HEK293T (cell line): ENCODE data around the gene KCND2.

Experiments used
- CTCF ChIA-PET: fragments of 350-600 bp; formaldehyde crosslinking; extraction: SDS; loops from one replicate; lab custom pipeline; 2021; ENCODE audit warnings: antibody characterized with exemption, inconsistent platforms; lab: Yijun Ruan, JAX
- POLR2A ChIA-PET: fragments of 350-600 bp; formaldehyde crosslinking; extraction: SDS; loops from one replicate; lab custom pipeline; 2020; ENCODE audit warnings: antibody characterized with exemption, inconsistent platforms; lab: Yijun Ruan, JAX
- DNase-seq: peaks from one replicate; pipeline ENCODE4 v3.0.0; 2012; ENCODE audit warnings: mixed read lengths; ENCODE audit errors: extremely low spot score
- ARNT ChIP-seq: fragments of 450-650 bp; IDR thresholded peaks from 2 replicates; pipeline ENCODE4 v1.6.1; 2017; ENCODE audit warnings: mild to moderate bottlenecking
- BHLHE40 ChIP-seq: fragments of 450-650 bp; IDR thresholded peaks from 2 replicates; pipeline ENCODE4 v1.6.1; 2016; ENCODE audit warnings: mild to moderate bottlenecking, moderate library complexity, borderline replicate concordance
- CTBP1 ChIP-seq: fragments of 450-650 bp; IDR thresholded peaks from 2 replicates; pipeline ENCODE4 v1.6.1; 2016; ENCODE audit warnings: borderline replicate concordance
- ELF4 ChIP-seq: fragments of 450-650 bp; IDR thresholded peaks from 2 replicates; pipeline ENCODE4 v1.6.1; 2017; ENCODE audit warnings: antibody characterized with exemption
- FOXA1 ChIP-seq: fragments of 450-650 bp; IDR thresholded peaks from 2 replicates; pipeline ENCODE4 v1.6.1; 2016; ENCODE audit warnings: mild to moderate bottlenecking
- FOXK2 ChIP-seq: fragments of 450-650 bp; IDR thresholded peaks from 2 replicates; pipeline ENCODE4 v1.6.1; 2016; ENCODE audit warnings: mild to moderate bottlenecking
- FOXM1 ChIP-seq: fragments of 450-650 bp; IDR thresholded peaks from 2 replicates; pipeline ENCODE4 v1.6.1; 2017; ENCODE audit warnings: mild to moderate bottlenecking, borderline replicate concordance
- HDGF ChIP-seq: fragments of 450-650 bp; IDR thresholded peaks from 2 replicates; pipeline ENCODE4 v1.6.1; 2017; ENCODE audit warnings: antibody characterized with exemption, borderline replicate concordance
- L3MBTL2 ChIP-seq: fragments of 450-650 bp; conservative IDR thresholded peaks from 2 replicates; pipeline ENCODE4 v1.6.1; 2016; ENCODE audit warnings: mild to moderate bottlenecking
- LEF1 ChIP-seq: fragments of 450-650 bp; IDR thresholded peaks from 2 replicates; pipeline ENCODE4 v1.6.1; 2017; ENCODE audit warnings: mild to moderate bottlenecking, borderline replicate concordance
- NFRKB ChIP-seq: fragments of 450-650 bp; IDR thresholded peaks from 2 replicates; pipeline ENCODE4 v1.6.1; 2016; ENCODE audit warnings: mild to moderate bottlenecking, moderate library complexity
- SP1 ChIP-seq: fragments of 450-650 bp; IDR thresholded peaks from 2 replicates; pipeline ENCODE4 v1.6.1; 2017
- SUZ12 ChIP-seq: fragments of 450-650 bp; IDR thresholded peaks from 2 replicates; pipeline ENCODE4 v1.6.1; 2016; ENCODE audit warnings: mild to moderate bottlenecking
- TARDBP ChIP-seq: fragments of 450-650 bp; IDR thresholded peaks from 2 replicates; pipeline ENCODE4 v1.6.1; 2016
- ZNF384 ChIP-seq: fragments of 450-650 bp; IDR thresholded peaks from 2 replicates; pipeline ENCODE4 v1.6.1; 2016
- TF ChIP-seq, protein P1 (sequence below): fragments of 450-650 bp; IDR thresholded peaks from 2 replicates; pipeline ENCODE4 v1.6.1; 2016

KCND2 gene

DNA sequence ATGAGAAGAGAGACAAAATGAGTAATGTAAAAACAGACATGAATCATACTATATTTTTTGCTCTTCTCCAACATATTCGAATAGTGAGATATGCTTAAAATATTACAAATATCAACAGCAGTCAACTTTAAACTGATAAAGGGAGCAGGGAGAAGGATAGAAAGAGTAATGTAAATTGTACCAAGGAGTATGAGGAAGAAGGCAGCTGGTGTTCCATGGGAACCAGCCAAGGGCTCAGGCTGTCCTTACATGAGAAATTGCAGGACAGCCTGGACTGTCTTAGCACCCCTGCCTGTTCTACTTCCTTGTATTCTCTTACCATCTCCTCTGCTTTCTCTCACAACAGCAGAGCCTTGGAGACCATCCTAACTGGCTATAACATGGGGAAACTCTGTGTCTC, 456.3 kb downstream of the KCND2 start:
- POLR2A ChIA-PET, result no interaction called here
- no peak for TF ChIP-seq L3MBTL2
- no peak for TF ChIP-seq BHLHE40
- TF ChIP-seq FOXA1, result no peak
- TF ChIP-seq CTBP1, result no peak
- no peak for TF ChIP-seq SUZ12
- no peak for TF ChIP-seq ARNT
- no peak for TF ChIP-seq NFRKB
- no peak for TF ChIP-seq LEF1
- TF ChIP-seq TARDBP, result no peak
- no peak for TF ChIP-seq ELF4
- TF ChIP-seq SP1, result no peak
- TF ChIP-seq, protein P1, sequence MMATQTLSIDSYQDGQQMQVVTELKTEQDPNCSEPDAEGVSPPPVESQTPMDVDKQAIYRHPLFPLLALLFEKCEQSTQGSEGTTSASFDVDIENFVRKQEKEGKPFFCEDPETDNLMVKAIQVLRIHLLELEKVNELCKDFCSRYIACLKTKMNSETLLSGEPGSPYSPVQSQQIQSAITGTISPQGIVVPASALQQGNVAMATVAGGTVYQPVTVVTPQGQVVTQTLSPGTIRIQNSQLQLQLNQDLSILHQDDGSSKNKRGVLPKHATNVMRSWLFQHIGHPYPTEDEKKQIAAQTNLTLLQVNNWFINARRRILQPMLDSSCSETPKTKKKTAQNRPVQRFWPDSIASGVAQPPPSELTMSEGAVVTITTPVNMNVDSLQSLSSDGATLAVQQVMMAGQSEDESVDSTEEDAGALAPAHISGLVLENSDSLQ, result no peak
- TF ChIP-seq FOXM1, result no peak
- no peak for TF ChIP-seq HDGF
- TF ChIP-seq FOXK2, result no peak
- no peak for TF ChIP-seq ZNF384
- CTCF ChIA-PET, result no interaction called here
- no peak for DNase-seq

DNA sequence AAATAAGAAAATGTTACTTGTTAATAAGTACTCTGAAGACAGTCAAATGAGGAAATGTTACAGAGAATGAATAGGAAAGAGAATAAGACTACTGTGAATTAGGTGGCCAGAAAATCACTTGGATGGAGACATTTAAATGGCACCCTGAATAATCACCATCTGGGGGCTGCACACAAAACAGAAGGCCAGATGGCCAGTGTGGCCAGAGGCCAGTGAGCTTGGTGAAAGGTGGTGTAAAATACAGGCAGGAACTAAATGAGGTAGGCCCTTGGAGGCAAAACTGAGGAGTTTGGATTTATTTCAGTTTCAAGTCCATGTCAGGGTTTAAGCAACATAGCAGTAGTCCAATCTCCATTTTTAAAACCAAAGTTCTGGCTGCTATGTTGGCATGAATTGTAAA, 458.3 kb downstream of the KCND2 start:
- ChIA-PET CTCF (no interaction called here), POLR2A (no interaction called here)
- DNase-seq, result no peak
- TF ChIP-seq CTBP1 (no peak), LEF1 (no peak), SUZ12 (no peak), SP1 (no peak), ZNF384 (no peak), FOXK2 (no peak), FOXA1 (no peak), FOXM1 (no peak), HDGF (no peak), TARDBP (no peak), BHLHE40 (no peak), ELF4 (no peak), ARNT (no peak), L3MBTL2 (no peak)
- TF ChIP-seq, protein P1, result no peak

DNA sequence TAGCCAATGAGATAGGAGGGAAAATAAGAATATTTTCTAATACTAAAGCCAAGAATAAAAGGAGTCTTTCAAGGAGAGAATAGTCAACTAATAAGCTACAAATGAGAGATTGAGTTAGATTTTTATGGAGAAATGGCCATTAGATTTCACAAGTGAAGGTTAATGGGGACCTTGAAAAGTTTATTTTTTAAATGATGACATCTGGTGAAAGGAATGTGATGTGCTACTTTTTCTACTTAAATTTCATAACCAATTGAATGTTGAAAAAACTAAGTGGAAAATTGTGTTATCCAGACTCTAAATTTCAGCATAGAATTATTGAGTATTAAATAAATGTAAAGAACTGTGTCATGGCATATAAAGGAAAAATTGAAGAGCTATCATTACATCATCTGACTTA, 459.3 kb downstream of the KCND2 start:
- CTCF ChIA-PET, result no interaction called here

DNA sequence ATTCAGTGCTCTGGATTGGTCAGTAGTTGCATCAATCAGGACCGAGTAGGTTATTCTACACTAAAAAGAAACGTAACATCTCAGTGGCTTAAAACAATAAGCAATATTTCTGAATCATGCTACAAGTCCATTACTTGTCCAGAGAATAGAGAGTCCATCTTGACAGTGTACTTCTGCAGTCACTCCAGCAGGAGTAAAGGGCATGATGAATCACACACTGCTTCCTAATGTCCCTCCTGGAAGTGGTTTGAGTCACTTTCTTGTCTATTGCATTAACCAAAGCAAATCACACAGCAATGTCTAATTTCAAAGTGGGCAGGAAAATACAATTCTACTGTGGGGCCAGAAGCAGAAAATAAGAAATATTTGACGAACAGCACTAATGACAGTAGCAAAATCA, 460.2 kb downstream of the KCND2 start:
- ChIA-PET POLR2A (no interaction called here), CTCF (no interaction called here)
- TF ChIP-seq FOXM1, result no peak
- TF ChIP-seq ARNT, result no peak
- no peak for TF ChIP-seq NFRKB
- TF ChIP-seq FOXA1, result no peak
- TF ChIP-seq FOXK2, result no peak
- no peak for TF ChIP-seq BHLHE40
- no peak for TF ChIP-seq ELF4
- TF ChIP-seq, protein P1, result no peak
- no peak for TF ChIP-seq CTBP1
- no peak for TF ChIP-seq L3MBTL2
- no peak for TF ChIP-seq TARDBP
- no peak for TF ChIP-seq SUZ12
- no peak for TF ChIP-seq LEF1
- TF ChIP-seq SP1, result no peak
- TF ChIP-seq ZNF384, result no peak
- no peak for TF ChIP-seq HDGF
- no peak for DNase-seq

More for the DNA sequence above, 459.3 kb downstream of the KCND2 start:
- POLR2A ChIA-PET, result no interaction called here
- no peak for DNase-seq
- TF ChIP-seq NFRKB (no peak), ELF4 (no peak), ARNT (no peak), BHLHE40 (no peak), TARDBP (no peak), FOXM1 (no peak), FOXK2 (no peak), CTBP1 (no peak), HDGF (no peak), ZNF384 (no peak), SP1 (no peak), SUZ12 (no peak), LEF1 (no peak), FOXA1 (no peak), L3MBTL2 (no peak)
- TF ChIP-seq, protein P1, result no peak

DNA sequence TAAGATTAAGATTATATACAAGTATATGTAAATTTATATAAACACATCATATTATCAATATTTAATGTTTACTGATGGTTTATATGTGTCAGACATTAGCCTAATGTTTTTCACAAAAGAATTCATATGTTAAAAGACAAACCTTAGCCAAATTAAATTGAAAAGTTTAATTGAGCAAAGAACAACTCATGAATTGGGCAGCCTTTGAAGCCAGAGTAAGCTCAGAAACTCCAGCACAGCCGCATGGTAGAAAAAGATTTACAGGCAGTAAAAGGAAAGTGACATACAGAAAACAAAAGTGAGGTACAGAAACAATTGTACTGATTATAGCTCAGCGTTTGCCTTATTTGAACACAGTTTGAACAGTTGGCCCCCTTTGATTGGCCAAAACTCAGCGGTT, 460.9 kb downstream of the KCND2 start:
- ChIA-PET POLR2A (no interaction called here), CTCF (no interaction called here)
- DNase-seq, result no peak
- TF ChIP-seq HDGF (no peak), SUZ12 (no peak), FOXA1 (no peak), CTBP1 (no peak), ZNF384 (no peak), L3MBTL2 (no peak), NFRKB (no peak), TARDBP (no peak), ARNT (no peak), LEF1 (no peak), SP1 (no peak), BHLHE40 (no peak), FOXM1 (no peak)
- TF ChIP-seq, protein P1, result no peak
